ENCODE results near the gene ARHGEF28. TPM values are rescaled to one million over a fixed set of nuclear protein-coding genes. Genes with fewer than 3 reads are reported as not detected.

Gene ARHGEF28
- total RNA-seq, 1 donor from 2014 or later: 66.1 TPM

DNA sequence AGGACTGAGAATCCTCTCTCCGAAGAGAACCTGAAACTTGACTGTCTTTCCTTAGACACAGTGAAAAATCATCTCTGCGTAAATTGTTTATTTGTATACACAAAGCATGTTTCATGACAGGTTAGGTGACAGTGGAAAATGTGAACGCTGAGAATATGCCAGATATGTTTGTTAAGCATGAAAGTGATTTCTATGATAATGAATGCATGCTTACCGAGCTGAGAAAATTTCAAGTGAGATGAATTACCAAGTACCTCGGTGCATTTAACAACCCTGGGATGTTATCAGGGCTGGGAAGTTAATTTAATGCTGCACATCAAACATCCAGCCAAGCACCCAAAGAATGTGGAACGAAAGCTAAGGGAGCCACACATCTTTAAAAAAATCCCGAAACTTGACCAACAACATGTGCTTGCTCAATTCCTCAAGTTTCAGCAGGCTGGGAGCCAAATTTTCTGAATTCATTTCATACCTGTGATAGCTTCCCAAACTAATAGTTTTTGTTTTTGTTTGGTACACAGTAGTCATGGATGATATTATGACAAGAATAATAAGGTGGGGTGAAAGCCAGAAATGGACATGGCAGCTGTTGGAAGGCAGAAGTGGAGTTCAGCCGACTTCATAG, 336.9 kb downstream of the ARHGEF28 start:
- DNase-seq (ENCODE audit: low read depth): no peak

DNA sequence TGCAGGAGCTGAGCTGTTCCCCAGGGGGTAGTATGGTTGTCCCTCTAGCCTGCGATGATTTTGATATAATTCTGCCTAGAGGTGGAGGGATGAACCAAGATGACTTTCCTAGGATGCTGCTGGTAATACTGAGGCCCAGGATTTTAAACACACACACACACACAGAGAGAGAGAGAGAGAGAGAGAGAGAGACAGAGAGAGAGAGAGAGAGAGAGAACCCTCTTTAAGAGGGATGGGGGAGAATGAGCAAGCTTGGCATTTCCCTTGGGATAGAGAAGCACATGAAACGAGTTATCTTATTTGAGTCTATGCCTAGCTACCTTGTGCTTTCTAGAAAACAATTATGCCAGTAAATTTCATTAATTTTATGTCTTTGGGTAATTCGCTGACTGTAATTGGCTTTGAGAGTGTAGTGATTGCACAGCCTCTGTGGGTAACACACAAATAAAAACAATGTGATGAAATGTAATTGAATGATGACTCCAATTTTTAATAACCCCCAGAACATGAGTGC, 338.4 kb downstream of the ARHGEF28 start:
- no peak overlapping the region for H3K4me3 ChIP-seq (ENCODE audit: low read depth, low read length)
- H3K27me3 ChIP-seq (ENCODE audit: control insufficient read depth, insufficient read depth, low read length): no peaks in the 10 kb centered on the region
- TF ChIP-seq, protein P1, sequence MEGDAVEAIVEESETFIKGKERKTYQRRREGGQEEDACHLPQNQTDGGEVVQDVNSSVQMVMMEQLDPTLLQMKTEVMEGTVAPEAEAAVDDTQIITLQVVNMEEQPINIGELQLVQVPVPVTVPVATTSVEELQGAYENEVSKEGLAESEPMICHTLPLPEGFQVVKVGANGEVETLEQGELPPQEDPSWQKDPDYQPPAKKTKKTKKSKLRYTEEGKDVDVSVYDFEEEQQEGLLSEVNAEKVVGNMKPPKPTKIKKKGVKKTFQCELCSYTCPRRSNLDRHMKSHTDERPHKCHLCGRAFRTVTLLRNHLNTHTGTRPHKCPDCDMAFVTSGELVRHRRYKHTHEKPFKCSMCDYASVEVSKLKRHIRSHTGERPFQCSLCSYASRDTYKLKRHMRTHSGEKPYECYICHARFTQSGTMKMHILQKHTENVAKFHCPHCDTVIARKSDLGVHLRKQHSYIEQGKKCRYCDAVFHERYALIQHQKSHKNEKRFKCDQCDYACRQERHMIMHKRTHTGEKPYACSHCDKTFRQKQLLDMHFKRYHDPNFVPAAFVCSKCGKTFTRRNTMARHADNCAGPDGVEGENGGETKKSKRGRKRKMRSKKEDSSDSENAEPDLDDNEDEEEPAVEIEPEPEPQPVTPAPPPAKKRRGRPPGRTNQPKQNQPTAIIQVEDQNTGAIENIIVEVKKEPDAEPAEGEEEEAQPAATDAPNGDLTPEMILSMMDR (IDR thresholded peaks at IDR 0.05; ENCODE audit: insufficient read depth, low read length, poor library complexity, severe bottlenecking): no peak
- H3K36me3 ChIP-seq (ENCODE audit: control insufficient read depth, insufficient read depth, low read length): no peaks in the 10 kb centered on the region
- DNase-seq (ENCODE audit: low read depth): no peak

More for the DNA sequence above, 336.9 kb downstream of the ARHGEF28 start:
- TF ChIP-seq, protein P1 (IDR thresholded peaks at IDR 0.05; ENCODE audit: insufficient read depth, low read length, poor library complexity, severe bottlenecking): no peak
- Histone ChIP-seq H3K27me3 (ENCODE audit: control insufficient read depth, insufficient read depth, low read length) (no peaks in the 10 kb centered on the region), H3K4me3 (ENCODE audit: low read depth, low read length) (no peak overlapping the region), H3K36me3 (ENCODE audit: control insufficient read depth, insufficient read depth, low read length) (no peaks in the 10 kb centered on the region)

DNA sequence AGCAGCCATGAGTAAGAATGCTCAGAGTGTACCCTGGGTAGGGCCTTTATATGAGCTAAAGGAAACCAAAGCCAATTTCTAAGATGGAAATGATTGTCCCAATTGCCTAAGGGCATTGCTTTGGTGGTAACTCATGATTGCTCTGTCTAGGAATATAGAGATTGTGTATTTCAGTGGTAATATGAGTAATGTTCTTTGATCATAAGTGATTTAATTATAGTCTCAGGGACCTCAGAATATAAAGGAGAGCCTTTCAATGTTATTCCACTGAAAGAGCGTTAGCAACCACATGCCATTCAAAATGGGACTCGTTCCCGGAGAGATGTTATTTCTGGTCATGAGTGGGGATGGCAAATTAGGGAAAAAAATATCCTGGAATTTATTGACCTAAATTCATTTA, 340.5 kb downstream of the ARHGEF28 start:
- TF ChIP-seq, protein P1 (IDR thresholded peaks at IDR 0.05; ENCODE audit: insufficient read depth, low read length, poor library complexity, severe bottlenecking): no peak
- no peak overlapping the region for H3K4me3 ChIP-seq (ENCODE audit: low read depth, low read length)
- DNase-seq (ENCODE audit: low read depth): no peak
- no peaks in the 10 kb centered on the region for H3K27me3 ChIP-seq (ENCODE audit: control insufficient read depth, insufficient read depth, low read length)
- no peaks in the 10 kb centered on the region for H3K36me3 ChIP-seq (ENCODE audit: control insufficient read depth, insufficient read depth, low read length)

DNA sequence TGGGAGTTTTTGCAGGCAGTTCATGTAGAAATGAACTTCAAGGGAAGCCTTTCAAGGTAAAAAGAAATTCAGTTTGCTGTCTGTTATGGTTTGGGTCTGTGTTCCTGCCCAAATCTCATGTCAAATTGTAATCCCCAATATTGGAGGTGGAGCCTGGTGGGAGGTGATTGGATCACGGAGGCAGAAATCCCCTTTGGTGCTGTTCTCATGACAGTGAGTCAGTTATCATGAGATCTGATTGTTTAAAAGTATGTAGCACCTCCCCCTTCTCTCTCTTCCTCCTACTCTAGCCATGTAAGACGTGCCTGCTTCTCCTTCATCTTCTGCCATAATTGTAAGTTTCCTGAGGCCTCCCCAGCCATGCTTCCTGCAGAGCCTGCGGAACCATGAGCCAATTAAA, 341.4 kb downstream of the ARHGEF28 start:
- H3K27me3 ChIP-seq (ENCODE audit: control insufficient read depth, insufficient read depth, low read length): no peaks in the 10 kb centered on the region
- DNase-seq (ENCODE audit: low read depth): no peak
- H3K4me3 ChIP-seq (ENCODE audit: low read depth, low read length): no peak overlapping the region
- no peaks in the 10 kb centered on the region for H3K36me3 ChIP-seq (ENCODE audit: control insufficient read depth, insufficient read depth, low read length)
- TF ChIP-seq, protein P1 (IDR thresholded peaks at IDR 0.05; ENCODE audit: insufficient read depth, low read length, poor library complexity, severe bottlenecking): no peak

DNA sequence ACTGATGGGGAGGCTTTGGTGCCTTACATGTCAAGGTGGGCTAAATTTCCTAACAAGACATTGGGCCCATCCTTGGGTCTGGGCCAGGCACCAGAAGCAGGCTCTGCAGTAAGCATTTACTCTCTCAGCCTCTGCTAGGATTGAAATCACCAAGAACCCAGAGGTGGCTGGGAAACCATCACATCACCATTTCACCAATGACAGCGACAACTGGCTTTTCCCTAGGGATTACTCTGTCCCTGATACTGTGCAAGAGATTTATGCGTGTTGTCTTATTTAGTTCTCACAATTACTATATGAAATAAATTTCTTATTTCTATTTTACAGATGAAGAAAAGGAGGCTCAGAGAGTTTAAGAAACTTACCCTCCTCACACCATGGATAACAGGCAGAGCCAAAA, 342.2 kb downstream of the ARHGEF28 start:
- no peaks in the 10 kb centered on the region for H3K36me3 ChIP-seq (ENCODE audit: control insufficient read depth, insufficient read depth, low read length)
- H3K27me3 ChIP-seq (ENCODE audit: control insufficient read depth, insufficient read depth, low read length): no peaks in the 10 kb centered on the region
- no peak overlapping the region for H3K4me3 ChIP-seq (ENCODE audit: low read depth, low read length)
- DNase-seq (ENCODE audit: low read depth): no peak
- TF ChIP-seq, protein P1 (IDR thresholded peaks at IDR 0.05; ENCODE audit: insufficient read depth, low read length, poor library complexity, severe bottlenecking): no peak

DNA sequence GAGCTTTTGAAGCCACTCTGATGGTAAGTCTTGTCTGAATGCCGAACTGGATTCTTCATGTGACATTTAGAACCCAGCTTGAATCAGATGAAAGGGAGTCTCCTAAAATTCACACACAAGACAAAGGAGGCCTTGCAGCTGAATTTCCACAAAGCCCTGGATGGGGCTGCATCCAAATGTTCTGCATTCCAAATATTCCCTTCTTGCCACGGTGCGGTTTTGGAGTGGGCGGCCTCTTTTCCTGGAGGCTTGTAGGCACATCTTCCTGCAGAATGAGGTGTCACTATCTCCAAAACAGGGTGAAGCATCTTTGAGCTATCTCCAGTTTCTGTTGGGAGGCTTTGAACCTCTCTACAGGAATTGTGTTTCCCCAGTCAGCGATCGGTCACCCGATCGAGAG, 342.7 kb downstream of the ARHGEF28 start:
- H3K4me3 ChIP-seq (ENCODE audit: low read depth, low read length): no peak overlapping the region
- no peak for DNase-seq (ENCODE audit: low read depth)
- TF ChIP-seq, protein P1 (IDR thresholded peaks at IDR 0.05; ENCODE audit: insufficient read depth, low read length, poor library complexity, severe bottlenecking): no peak
- H3K36me3 ChIP-seq (ENCODE audit: control insufficient read depth, insufficient read depth, low read length): no peaks in the 10 kb centered on the region
- H3K27me3 ChIP-seq (ENCODE audit: control insufficient read depth, insufficient read depth, low read length): no peaks in the 10 kb centered on the region

All from kidney epithelial cell (primary cell).